ENCODE results near the gene MUC22.
A peak's percentile ranks its signal among the peaks of the same experiment; 100 is the strongest.
"Not testable (repeated sequence)": the region's sequence is repeated elsewhere in the genome, so short reads cannot be mapped to it uniquely, and the experiment has no call there.

The MUC22 gene

GRCh38 chr6:31000067-31000860, 10.0 kb upstream of the MUC22 start:
- DNase-seq, result not testable (repeated sequence)

GRCh38 chr6:31001281-31001888, 8.9 kb upstream of the MUC22 start:
- no peak for DNase-seq

GRCh38 chr6:31002471-31002870, 7.8 kb upstream of the MUC22 start:
- no peak for DNase-seq

- DNase-seq, result no peak
These were observed 5.5 kb upstream of the MUC22 start for GRCh38 chr6:31004794-31005193.

- no peak for DNase-seq
These were observed 4.8 kb upstream of the MUC22 start for GRCh38 chr6:31005249-31006020.

- no peak for DNase-seq
These were observed 2.6 kb upstream of the MUC22 start for GRCh38 chr6:31007694-31008093.

- no peak for DNase-seq
These were observed 2.1 kb upstream of the MUC22 start for GRCh38 chr6:31008165-31008564.

GRCh38 chr6:31009731-31010130, 543 bp upstream of the MUC22 start:
- DNase-seq, result no peak

- no peak for DNase-seq
These were observed 879 bp downstream of the MUC22 start for GRCh38 chr6:31011153-31011552.

GRCh38 chr6:31016659-31017299, 6.5 kb downstream of the MUC22 start:
- no peak for DNase-seq

GRCh38 chr6:31017436-31017835, 7.2 kb downstream of the MUC22 start:
- DNase-seq, result not testable (repeated sequence)

- no peak for DNase-seq
These were observed 9.8 kb downstream of the MUC22 start for GRCh38 chr6:31020057-31020456.

GRCh38 chr6:31020631-31021255, 10.5 kb downstream of the MUC22 start:
- not testable (repeated sequence) for DNase-seq

- DNase-seq, result not testable (repeated sequence)
These were observed 11.6 kb downstream of the MUC22 start for GRCh38 chr6:31021705-31022531.

GRCh38 chr6:31025595-31025994, 15.3 kb downstream of the MUC22 start:
- no peak for DNase-seq

- no peak for DNase-seq
These were observed 20.8 kb downstream of the MUC22 start for GRCh38 chr6:31031095-31031494.

- DNase-seq, result no peak
These were observed 22.8 kb downstream of the MUC22 start for GRCh38 chr6:31033075-31033474.

GRCh38 chr6:31035862-31036497, 25.7 kb downstream of the MUC22 start:
- peak; percentile 17 for DNase-seq

- no peak for DNase-seq
These were observed 26.9 kb downstream of the MUC22 start for GRCh38 chr6:31037169-31037568.

- no peak for DNase-seq
These were observed 27.4 kb downstream of the MUC22 start for GRCh38 chr6:31037682-31038081.

GRCh38 chr6:31038559-31038958, 28.3 kb downstream of the MUC22 start:
- DNase-seq, result no peak

Data from OCI-M1 (cell line).